ENCODE measurements around the gene DIO2.

GRCh38 chr14:80186301-80186800, 25.0 kb downstream of the DIO2 start:
- TF ChIP-seq CTCF (IDR thresholded peaks at IDR 0.05 in 2 of 3, conservative IDR thresholded peaks at IDR 0.05 in 1 of 3; ENCODE audit: insufficient read depth in 2 of 3, low read depth in 1 of 3, low read length in 3 of 3) (no peak), GABPA (tag; conservative IDR thresholded peaks at IDR 0.05; ENCODE audit: low read depth) (no peak), BDP1 (IDR thresholded peaks at IDR 0.05; ENCODE audit: insufficient read depth, insufficient read length) (no peak), FOXK1 (CRISPR knock-in tag; IDR thresholded peaks at IDR 0.05; ENCODE audit: borderline replicate concordance) (no peak), ZNF274 (IDR thresholded peaks at IDR 0.05; ENCODE audit: borderline replicate concordance, low read depth, low read length) (no peak), E2F6 (IDR thresholded peaks at IDR 0.05; ENCODE audit: borderline replicate concordance in 1 of 2, extremely low read depth in 1 of 2, insufficient read depth in 1 of 2, insufficient read length in 1 of 2, low read depth in 1 of 2, low read length in 1 of 2, poor library complexity in 1 of 2, severe bottlenecking in 1 of 2) (no peak)
